BLaER1 (cell line): ENCODE data around the gene VPS4B.

Source experiments
- H3K27ac ChIP-seq: shearing (Covaris generic); formaldehyde crosslinking; 2 replicates; pipeline ENCODE4 v1.8.1; 2022
- H3K27me3 ChIP-seq: shearing (Covaris generic); formaldehyde crosslinking; 2 replicates; pipeline ENCODE4 v1.8.1; 2022
- H3K36me3 ChIP-seq: shearing (Covaris generic); formaldehyde crosslinking; 2 replicates; pipeline ENCODE4 v1.8.1; 2022
- H3K4me1 ChIP-seq: shearing (Covaris generic); formaldehyde crosslinking; 2 replicates; pipeline ENCODE4 v1.8.1; 2022
- H3K4me2 ChIP-seq: shearing (Covaris generic); formaldehyde crosslinking; 2 replicates; pipeline ENCODE4 v1.8.1; 2022
- H3K4me3 ChIP-seq: shearing (Covaris generic); formaldehyde crosslinking; 2 replicates; pipeline ENCODE4 v1.8.1; 2022
- H3K9ac ChIP-seq: shearing (Covaris generic); formaldehyde crosslinking; 2 replicates; pipeline ENCODE4 v1.8.1; 2022
- H3K9me3 ChIP-seq: shearing (Covaris generic); formaldehyde crosslinking; 2 replicates; pipeline ENCODE4 v1.8.1; 2022
- H4K20me1 ChIP-seq: shearing (Covaris generic); formaldehyde crosslinking; 2 replicates; pipeline ENCODE4 v1.8.1; 2022
- Cebpa-rat ChIP-seq: shearing (Covaris generic); IDR thresholded peaks from 2 replicates; pipeline ENCODE4 v1.8.1; 2022

The VPS4B gene

DNA sequence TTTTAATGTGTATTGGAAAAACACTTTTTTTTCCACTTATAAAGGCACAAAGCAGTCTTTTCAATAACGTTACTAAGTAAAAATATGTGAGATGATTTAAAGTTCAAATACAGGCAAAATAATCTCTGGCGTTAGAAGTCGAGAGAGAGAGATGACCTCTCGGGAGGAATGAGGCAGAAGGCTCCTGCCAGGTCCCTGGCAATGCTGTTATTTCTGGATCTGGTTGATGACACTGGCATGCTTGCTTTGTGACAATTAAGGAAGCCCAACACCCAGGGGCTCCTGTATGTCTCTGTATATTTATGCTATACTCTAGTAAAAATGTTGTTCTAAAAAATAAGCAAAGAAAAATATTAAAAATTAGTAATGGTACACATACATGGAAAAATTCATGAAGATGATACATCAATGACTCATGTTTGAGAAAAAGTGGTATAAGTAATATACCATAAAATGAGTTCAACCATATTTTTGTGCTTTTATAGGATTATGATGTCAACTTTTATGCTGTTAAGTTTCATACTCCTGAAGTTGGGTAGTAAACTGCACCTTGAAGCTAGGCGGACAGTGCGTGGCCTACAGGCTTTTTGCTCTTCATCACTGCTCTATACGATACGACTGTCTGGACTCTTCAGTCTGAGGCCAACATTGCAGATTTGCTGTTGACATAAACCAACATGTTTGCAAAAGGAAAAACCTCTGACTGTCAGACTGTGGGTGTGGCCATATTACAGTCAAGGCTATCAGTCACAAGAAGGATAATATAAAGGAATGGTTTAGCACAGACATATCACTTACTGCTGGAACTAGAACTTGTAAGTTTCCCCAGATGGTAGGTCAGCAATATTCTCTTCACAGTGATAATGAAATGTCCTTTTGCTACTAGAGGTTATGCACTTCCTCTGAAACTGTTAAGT, 19.8 kb downstream of the VPS4B start:
- TF ChIP-seq Cebpa-rat = no peak
- Histone ChIP-seq H3K9ac (no peak overlapping the region), H4K20me1 (peaks cover 21% of the 10 kb centered on the region; the same call in 1 of the 2 replicates), H3K36me3 (peaks cover 91% of the 10 kb centered on the region), H3K9me3 (no peaks in the 10 kb centered on the region), H3K27me3 (no peaks in the 10 kb centered on the region), H3K4me2 (no peak overlapping the region), H3K27ac (no peak overlapping the region), H3K4me3 (no peak overlapping the region), H3K4me1 (no peaks in the 10 kb centered on the region)

GRCh38 chr18:63399300-63399699, 23.0 kb downstream of the VPS4B start:
- Histone ChIP-seq H3K9ac (no peak overlapping the region), H3K9me3 (no peaks in the 10 kb centered on the region), H3K27me3 (no peaks in the 10 kb centered on the region), H3K4me3 (no peak overlapping the region), H3K36me3 (peaks cover 99% of the 10 kb centered on the region), H4K20me1 (no peaks in the 10 kb centered on the region), H3K4me2 (no peak overlapping the region), H3K27ac (no peak overlapping the region), H3K4me1 (no peaks in the 10 kb centered on the region)
- no peak for TF ChIP-seq Cebpa-rat

GRCh38 chr18:63397349-63397748, 24.9 kb downstream of the VPS4B start:
- no peak for TF ChIP-seq Cebpa-rat
- H3K27ac ChIP-seq = no peak overlapping the region
- peaks cover 96% of the 10 kb centered on the region for H3K36me3 ChIP-seq
- no peaks in the 10 kb centered on the region for H3K4me1 ChIP-seq
- H3K27me3 ChIP-seq = no peaks in the 10 kb centered on the region
- H3K9ac ChIP-seq = no peak overlapping the region
- no peak overlapping the region for H3K4me3 ChIP-seq
- no peaks in the 10 kb centered on the region for H3K9me3 ChIP-seq
- H4K20me1 ChIP-seq = no peaks in the 10 kb centered on the region
- H3K4me2 ChIP-seq = no peak overlapping the region

GRCh38 chr18:63395503-63395902, 26.8 kb downstream of the VPS4B start:
- H3K36me3 ChIP-seq = peaks cover 90% of the 10 kb centered on the region
- no peak for TF ChIP-seq Cebpa-rat
- no peak overlapping the region for H3K4me2 ChIP-seq

DNA sequence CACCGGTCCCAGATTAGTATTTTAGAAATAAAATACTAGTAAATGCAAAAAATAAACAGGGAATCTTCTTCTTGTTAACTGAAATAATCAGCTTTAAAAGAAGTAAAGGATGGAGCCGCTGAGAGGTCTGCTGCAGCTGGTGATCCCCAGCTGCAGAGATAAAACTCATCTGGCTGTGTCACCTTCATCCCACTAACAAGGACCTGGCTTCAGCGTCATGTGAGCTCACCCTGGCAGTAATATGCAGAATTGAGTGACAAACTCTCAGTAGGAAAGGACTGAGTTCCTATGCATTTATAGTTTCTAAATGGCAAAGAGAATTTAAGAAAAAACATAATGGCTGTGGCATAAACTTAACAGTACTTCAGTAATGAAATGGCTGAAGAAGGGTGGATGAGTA, 27.3 kb downstream of the VPS4B start:
- no peaks in the 10 kb centered on the region for H3K4me1 ChIP-seq
- no peaks in the 10 kb centered on the region for H3K27me3 ChIP-seq
- no peak overlapping the region for H3K4me3 ChIP-seq
- H3K27ac ChIP-seq = no peak overlapping the region
- no peaks in the 10 kb centered on the region for H4K20me1 ChIP-seq
- TF ChIP-seq Cebpa-rat = no peak
- no peaks in the 10 kb centered on the region for H3K9me3 ChIP-seq
- H3K4me2 ChIP-seq = no peak overlapping the region
- H3K36me3 ChIP-seq = peaks cover 89% of the 10 kb centered on the region
- H3K9ac ChIP-seq = no peak overlapping the region

More at GRCh38 chr18:63395503-63395902, 26.8 kb downstream of the VPS4B start:
- Histone ChIP-seq H4K20me1 (no peaks in the 10 kb centered on the region), H3K4me1 (no peaks in the 10 kb centered on the region), H3K27me3 (no peaks in the 10 kb centered on the region), H3K9me3 (no peaks in the 10 kb centered on the region), H3K9ac (no peak overlapping the region), H3K27ac (no peak overlapping the region), H3K4me3 (no peak overlapping the region)

GRCh38 chr18:63387861-63388260, 34.4 kb downstream of the VPS4B start:
- no peaks in the 10 kb centered on the region for H3K27me3 ChIP-seq
- H3K4me1 ChIP-seq = no peaks in the 10 kb centered on the region
- peaks cover 3% of the 10 kb centered on the region for H3K9me3 ChIP-seq
- no peak overlapping the region for H3K9ac ChIP-seq
- no peak overlapping the region for H3K27ac ChIP-seq
- TF ChIP-seq Cebpa-rat = no peak
- H3K4me2 ChIP-seq = no peak overlapping the region
- no peak overlapping the region for H3K4me3 ChIP-seq
- H3K36me3 ChIP-seq = peaks cover 62% of the 10 kb centered on the region
- no peaks in the 10 kb centered on the region for H4K20me1 ChIP-seq

GRCh38 chr18:63382843-63383242, 39.4 kb downstream of the VPS4B start:
- no peaks in the 10 kb centered on the region for H4K20me1 ChIP-seq
- H3K27ac ChIP-seq = no peak overlapping the region
- no peak for TF ChIP-seq Cebpa-rat
- no peaks in the 10 kb centered on the region for H3K27me3 ChIP-seq
- H3K36me3 ChIP-seq = peaks cover 30% of the 10 kb centered on the region
- H3K4me3 ChIP-seq = no peak overlapping the region
- no peak overlapping the region for H3K4me2 ChIP-seq
- H3K4me1 ChIP-seq = no peaks in the 10 kb centered on the region
- H3K9ac ChIP-seq = no peak overlapping the region
- peaks cover 5% of the 10 kb centered on the region for H3K9me3 ChIP-seq

DNA sequence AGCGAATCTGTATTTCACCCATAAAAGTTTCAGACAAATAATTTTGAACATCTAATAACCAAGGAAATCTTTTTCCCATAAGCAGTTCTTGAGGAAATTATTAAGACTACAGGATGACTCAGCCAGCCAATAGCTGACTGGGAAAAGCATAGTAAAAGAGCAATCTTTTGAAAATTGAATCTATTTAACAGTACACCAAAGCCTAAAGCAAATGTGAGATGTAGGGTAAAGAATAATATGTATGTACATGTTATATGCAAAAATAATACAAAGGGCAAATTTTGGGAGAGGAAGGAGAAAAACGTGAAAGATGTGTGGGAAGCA, 42.7 kb downstream of the VPS4B start:
- no peak for TF ChIP-seq Cebpa-rat
- Histone ChIP-seq H3K27me3 (no peaks in the 10 kb centered on the region), H4K20me1 (no peaks in the 10 kb centered on the region), H3K9ac (no peak overlapping the region), H3K4me1 (no peaks in the 10 kb centered on the region), H3K27ac (no peak overlapping the region), H3K4me2 (no peak overlapping the region), H3K36me3 (peaks cover 21% of the 10 kb centered on the region), H3K4me3 (no peak overlapping the region), H3K9me3 (peaks cover 18% of the 10 kb centered on the region)

DNA sequence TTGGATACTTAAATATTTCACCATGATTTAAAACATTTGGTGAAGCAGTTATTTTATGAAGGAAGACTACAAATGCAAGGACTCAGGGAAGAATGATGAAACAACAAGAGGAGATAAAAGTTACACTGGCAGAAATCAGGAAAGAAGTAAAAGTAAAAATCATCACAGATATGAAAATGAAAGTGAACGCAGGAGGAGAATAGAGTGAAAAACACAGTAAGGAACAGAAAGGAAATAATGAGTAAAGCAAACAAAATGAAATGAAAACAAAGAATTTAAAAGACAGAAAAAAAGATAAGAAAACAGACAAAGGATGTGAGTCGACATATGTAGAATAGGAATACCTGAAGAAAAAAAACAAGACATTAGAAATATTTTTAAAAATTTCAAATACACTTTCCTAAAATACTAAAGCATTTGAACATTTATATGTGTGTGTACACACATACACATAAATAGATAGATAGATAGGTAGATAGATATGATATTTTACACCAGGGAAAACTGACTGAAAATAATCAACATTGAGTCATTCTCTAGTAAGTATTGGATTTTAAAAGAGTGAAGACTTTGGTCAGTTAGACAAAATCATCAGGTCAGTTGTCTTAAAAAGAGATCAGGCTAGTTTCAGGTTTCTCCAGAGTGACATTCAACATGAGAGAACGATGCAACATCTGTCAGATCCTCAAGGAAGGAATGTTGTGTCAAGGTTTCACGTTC, 43.2 kb downstream of the VPS4B start:
- Histone ChIP-seq H3K9ac (no peak overlapping the region), H3K9me3 (peaks cover 18% of the 10 kb centered on the region), H3K27me3 (no peaks in the 10 kb centered on the region), H3K4me3 (no peak overlapping the region), H3K27ac (no peak overlapping the region), H4K20me1 (no peaks in the 10 kb centered on the region), H3K36me3 (peaks cover 16% of the 10 kb centered on the region), H3K4me2 (no peak overlapping the region), H3K4me1 (no peaks in the 10 kb centered on the region)
- no peak for TF ChIP-seq Cebpa-rat

GRCh38 chr18:63377275-63377980, 44.8 kb downstream of the VPS4B start:
- H3K36me3 ChIP-seq = peaks cover 5% of the 10 kb centered on the region; the same call in 1 of the 2 replicates
- H3K4me3 ChIP-seq = no peak overlapping the region
- H3K27me3 ChIP-seq = no peaks in the 10 kb centered on the region
- H3K27ac ChIP-seq = no peak overlapping the region
- peaks cover 13% of the 10 kb centered on the region for H3K9me3 ChIP-seq
- no peaks in the 10 kb centered on the region for H3K4me1 ChIP-seq
- TF ChIP-seq Cebpa-rat = no peak
- no peak overlapping the region for H3K4me2 ChIP-seq
- H4K20me1 ChIP-seq = no peaks in the 10 kb centered on the region
- H3K9ac ChIP-seq = no peak overlapping the region
